ENCODE data around the gene ZNF839.
"Not testable (repeated sequence)": the region's sequence is repeated elsewhere in the genome, so short reads cannot be mapped to it uniquely, and the experiment has no call there.

The ZNF839 gene

DNA sequence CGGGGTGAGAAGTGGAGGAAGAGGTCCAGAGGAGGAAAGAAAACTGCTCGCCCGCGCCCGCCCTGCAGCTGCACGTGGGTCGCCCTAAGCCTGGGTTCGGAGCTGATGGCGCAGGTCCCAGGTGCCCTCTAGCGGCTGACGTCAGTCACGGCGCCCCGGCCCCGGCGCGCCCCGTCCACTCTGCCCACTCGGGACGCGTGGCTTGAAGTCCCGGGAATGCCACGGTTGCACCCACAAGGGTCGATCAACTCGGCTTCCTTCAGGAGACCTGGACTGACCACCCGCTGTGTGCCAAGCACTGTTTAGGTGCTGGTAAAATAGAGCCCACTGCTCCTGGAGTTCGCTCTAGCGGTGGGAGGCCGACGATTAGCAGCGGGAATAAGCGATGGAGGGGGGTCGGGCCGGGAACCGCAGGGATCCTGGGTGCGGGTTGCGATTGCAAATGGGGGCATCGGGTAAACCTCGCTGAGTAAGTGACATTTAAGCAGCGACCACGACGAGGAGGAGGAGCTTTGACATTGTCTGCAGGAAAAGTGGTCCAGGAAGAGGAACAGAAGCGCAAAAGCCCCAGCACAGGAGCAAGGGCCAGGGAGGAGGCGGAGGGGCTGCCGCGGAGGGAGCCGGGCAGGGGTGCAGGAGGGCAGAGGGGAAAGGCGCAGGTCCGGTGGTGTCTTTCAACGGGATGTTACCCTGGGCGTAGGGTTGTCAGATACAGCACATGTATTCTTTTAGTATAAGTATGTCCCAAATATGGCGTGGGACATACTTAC, 5.1 kb upstream of the ZNF839 start:
- DNase-seq: peak; percentile 90

DNA sequence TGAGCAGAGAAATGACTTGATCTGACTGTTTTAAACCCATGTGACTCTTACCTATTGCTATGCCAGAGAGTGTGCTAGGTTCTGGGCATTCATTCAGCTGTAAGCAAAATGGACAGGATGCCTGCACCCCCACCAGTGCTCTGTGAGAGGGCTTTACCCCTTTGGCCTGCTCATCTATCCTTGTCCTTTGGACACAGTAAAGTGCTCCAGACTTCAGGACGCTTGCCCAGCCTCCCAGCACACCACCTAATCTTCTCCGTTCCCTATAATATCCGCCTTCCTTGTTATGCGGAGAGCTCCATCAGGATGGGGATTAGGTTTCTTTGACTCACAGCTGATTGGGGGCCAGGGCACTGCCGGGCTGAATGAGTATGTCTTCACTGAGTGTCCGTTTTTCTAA, 4.4 kb upstream of the ZNF839 start:
- no peak for DNase-seq

DNA sequence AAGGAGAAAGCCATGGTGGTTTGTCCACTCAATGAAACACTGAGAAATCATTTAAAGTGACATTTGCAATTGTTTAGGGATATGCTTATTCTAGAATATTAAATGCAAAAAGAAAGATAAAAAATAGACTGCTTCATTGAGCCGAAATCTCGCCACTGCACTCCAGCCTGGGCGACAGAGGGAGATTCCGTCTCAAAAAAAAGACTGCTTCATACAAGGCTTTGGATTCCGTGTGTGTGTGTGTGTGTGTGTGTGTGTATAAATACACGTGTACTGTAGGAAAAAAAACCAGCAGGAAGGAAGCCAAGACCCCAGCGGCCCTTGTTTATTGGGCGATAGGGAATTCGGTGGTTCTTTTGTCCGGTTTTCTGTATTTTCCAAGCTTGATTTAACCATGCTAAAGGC, 3.2 kb upstream of the ZNF839 start:
- DNase-seq: peak; percentile 89

DNA sequence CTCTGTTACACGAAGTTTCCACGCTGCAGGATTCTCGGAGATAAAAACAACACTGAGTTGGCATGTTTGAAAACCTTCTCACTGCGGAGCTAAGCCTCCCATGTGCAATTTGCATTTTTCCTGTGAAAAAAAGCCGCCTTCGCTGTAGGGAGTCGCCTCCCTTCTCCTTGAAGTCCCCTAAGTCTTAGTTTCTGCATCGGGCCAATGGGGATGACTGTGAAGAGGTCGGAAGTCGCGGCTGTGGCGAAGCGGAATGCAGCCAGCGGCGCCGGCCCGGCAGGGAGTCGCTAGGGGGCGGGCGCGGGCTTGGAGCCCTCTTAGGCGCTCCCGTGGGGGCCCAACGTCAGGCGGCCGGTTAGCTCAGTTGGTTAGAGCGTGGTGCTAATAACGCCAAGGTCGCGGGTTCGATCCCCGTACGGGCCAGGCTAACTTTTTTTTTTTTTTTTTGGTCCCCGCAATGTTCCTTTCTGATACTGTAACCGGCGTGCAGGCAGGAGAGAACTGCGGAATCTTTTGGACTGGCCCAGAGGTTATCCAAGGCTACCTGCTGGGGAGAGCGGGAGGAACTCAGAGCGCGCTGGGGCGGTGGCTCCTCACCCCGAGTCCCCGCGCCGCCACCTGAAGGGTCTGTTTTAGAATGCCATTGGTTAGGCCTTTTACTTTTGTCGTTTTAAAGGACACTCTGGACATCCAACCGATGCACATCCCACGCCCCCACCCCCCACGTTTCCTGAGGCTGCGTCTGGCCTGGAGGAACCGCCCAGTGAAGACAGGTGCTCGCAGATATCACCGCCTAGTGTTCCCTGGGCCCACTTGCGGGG, 2.6 kb upstream of the ZNF839 start:
- DNase-seq: peak; percentile 97

DNA sequence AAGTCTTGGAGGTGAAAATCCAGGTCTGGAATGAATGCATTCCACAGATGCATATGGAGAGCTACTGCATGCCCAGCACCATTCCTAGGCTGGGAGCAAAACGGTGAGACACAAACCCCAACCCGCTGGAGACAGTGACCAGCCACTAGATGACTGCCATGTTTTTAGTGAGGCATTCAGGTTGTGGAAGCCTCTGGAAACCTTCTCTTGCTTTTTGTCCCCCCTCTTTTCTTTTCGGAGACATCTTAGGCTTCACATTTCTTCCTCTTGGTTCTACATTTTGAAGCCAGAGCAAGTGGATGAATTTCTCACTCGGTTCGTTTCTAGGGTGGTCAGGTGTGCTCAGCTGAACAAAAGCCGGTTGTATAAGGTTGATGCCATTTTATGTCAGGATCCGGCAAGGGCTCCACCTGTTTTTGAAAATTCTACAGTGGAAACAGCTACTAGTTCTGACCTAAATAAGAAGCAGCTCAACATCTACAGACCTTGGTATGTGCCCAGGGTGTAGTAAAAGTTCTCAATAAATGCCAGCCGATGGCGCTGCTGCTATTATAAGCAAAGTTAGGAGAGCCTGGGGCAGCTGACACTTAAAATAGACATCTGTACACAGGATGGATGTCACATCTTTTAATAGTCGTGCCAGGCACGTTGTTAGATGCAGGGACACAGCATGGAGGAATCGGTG, 1.8 kb upstream of the ZNF839 start:
- no peak for DNase-seq

DNA sequence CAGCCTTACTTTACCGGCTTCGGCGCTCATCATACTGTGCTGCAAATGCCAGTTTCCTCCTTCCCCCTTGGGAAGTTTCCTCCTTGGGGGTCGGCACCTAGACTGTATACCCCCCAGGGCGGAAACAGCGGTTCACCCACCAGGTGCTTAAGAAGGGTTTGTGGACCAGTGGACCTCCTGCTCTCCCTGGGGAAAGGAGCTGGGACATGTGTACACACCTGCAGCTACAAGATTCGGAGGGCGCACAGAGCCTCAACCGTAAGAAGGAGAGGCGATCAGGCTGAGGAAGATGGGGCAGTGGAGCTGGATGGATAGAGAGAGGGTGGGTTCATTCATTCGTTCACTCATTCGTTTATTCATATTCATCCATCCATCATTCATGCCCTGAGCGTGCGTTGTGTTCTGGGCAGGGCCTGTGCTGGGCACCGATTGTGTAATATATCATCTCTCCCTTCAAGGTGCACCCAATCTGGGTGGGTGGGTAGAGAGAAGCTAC, 717 bp upstream of the ZNF839 start:
- DNase-seq: no peak

DNA sequence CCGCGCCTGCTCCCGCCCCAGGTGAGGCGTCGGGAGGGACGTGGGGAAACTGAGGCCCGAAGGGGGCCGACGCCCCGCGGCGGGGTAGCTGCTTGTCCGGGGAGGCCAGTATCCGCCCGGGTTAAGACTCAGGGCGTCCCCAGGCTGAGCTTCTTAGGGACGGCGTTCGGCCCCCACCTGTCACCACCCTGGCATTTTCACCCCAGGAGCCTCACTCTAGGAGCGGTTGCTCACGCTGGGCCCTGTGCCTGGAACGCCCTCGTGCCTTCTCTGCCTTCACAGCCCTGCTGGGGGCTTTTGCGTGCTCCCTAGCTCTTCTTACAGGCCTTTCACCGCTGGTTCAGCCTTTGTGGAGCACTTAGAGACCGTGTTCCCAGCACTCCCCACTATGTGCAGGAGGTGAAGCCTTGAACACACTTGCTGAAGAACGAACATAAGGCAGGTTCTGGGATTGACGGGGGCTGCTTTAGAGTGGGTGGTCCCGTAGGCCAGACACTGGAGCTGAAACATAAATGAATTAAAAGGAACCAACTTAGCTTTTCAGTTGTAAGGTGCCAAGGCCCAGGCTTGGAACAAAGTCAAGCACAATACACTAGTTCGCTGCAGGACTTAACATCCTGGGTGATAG, 601 bp downstream of the ZNF839 start:
- no peak for DNase-seq

DNA sequence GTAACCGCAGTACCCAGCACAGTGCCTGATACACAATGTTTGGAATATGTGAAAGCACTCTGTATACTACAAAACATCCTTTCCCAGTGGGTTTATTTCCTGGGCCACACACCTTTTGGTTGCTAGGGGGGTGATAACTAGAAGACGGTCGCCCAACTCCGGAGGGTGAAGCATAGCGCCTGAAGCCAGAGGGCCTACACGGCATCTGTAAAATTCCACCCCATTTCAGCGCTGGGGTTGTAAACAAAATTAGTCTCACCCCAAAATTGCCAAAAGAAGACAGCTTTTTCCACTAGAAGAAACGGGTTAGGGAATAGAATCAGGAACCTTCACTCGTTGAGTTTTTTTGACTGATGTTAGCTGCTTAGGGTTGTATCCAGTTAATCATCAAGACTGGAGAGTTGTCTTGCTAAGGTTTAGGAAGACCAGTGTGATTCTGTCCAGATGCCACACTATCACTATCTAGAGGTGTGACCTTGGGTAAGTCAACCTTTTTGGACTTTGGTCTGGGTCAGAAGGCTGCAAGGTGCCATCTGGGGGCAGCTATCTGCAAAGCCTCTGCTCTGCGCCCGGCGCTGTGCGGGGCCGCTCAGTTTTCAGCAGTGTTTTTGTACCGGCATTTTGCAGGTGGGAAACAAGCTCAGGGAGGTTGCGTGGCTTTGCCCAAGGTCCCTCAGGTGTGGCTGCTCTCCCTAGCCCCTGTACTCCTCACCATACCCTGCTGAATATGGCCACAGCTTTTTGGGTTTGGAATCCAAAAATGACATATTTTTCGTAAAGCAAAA, 1.3 kb downstream of the ZNF839 start:
- DNase-seq: no peak

DNA sequence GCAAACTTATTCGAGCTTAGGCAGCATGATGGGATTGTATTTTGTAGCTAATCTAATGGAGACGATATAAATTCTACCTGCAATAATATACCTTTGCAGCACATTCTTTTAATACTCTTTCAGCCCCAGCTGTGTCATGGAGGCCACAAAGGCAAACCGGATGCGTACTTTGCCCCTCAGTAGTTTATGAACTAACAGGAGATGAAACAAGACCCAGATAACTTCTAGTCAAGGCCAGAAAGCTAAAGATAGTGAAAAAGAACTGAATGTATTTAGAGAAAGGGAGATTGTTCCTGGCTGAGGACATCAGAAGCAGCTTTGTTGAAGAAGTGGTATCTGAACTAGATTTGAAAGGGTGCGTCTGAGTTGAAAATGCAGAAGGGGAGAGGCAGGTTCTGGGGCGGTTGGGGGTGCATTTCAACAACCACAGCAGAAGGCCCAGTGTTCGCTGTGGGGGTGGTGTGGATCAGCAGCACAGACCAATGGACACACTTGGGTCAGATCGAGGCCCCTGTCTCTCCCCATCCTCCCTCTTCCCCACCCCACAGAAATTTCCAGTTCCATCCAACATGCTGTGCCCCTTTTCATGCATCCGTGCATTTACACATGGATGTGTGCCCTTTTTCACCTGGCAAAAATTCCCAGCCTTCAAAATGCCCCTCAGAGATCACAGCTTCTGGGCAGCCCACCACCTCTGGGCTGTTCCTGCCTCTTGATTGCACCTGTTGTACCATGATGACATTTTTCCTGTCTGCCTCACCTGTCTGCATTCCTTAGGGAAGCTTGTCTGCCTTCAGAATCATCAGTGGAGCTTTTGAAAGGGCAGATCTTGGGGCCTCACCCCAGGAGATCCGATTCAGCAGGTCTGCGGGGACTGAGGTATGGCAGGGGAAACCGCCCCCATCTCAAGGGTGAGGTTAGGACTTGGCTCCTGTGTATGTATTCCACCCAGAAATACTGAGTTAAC, 2.2 kb downstream of the ZNF839 start:
- DNase-seq: no peak

DNA sequence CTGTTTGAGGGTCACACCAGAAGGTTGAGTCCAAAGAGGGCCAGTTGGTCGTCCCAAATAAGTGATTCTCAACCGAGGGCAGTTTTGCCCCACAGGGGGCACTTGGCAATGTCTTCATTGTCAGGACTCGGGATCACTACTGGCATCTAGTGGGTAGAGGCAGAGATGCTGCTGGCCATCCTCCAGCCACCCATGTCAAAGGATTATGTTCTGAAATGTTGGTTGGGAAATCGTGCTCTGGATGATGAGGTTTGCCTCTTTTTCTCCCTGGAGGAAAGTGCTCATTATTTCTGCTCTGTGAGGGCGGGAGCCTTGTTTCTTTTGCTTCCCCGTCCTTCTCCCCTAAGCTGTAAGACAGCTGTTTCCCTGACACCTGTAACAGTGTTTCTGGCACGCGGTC, 3.6 kb downstream of the ZNF839 start:
- DNase-seq: no peak

DNA sequence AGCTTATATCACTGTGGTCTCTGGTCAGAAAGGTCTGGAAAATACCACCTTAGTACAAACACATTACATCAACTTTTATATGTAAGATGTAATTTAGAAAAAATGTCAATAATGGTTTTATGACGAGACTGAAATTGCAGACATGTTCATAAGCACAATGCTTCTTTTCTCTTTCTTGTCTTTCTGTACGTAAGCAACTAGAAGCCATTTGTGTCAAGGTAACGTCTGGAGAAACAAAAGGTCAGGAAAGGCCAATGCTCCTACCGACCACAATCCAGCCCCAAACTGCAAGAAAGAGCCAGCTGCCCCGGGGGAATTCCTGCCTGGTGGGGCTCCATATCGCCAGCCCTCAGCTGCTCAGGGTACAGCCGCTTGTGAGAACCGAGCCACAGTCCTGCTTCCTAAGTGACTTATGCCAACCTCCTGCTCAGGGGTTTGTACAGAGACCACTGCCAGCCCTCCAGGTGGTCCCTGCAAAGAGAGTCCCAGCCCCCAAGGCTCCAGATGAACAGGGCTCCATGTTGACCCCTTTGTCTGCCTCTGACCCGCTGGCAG, 6.3 kb downstream of the ZNF839 start:
- DNase-seq: no peak

DNA sequence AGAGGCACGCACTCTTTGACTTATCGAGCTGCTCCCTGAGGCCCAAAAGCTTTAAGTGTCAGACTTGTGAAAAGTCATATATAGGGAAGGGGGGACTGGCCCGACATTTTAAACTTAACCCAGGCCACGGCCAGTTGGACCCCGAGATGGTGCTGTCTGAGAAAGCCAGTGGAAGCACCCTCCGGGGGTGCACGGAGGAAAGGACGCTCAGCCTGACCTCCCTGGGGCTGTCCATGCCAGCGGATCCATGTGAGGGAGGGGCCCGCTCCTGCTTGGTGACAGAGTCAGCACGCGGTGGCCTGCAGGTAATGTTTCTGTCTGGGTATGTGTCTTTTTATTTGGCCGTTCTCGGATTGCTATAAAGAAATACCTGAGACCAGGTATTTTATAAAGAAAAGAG, 7.0 kb downstream of the ZNF839 start:
- DNase-seq: no peak

DNA sequence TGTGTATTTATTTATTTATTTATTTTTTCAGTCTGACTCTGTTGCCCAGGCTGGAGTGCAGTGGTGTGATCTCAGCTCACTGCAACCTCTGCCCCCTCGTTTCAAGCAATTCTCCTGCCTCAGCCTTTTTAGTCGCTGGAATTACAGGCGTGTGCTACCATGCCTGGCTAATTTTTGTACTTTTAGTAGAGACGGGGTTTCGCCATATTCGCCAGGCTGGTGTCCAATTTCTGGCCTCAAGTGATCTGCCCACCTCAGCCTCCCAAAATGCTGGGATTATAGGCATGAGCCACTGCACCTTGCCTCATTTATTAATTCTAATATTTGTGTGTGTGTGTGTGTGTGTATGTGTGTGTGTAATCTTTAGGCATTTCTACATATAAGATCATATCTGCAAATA, 9.8 kb downstream of the ZNF839 start:
- DNase-seq: not testable (repeated sequence)

DNA sequence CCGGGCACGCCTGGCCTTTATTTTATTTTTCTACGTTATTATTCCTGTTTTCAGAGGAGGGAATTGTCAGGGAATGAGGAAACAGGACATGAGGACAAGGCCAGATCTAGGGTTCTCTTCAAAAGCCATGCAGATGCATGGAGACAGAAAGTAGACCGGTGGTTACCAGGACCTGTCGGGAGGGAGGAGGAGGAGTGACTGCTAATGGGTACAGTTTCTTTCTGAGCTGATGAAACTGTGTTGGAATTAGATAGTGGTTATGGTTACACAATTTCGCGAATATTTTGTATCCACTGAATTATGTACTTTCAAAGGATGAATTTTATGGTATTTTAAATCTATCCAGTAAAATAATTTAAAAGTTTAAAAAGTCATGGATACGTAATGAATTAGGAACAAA, 11.3 kb downstream of the ZNF839 start:
- no peak for DNase-seq

DNA sequence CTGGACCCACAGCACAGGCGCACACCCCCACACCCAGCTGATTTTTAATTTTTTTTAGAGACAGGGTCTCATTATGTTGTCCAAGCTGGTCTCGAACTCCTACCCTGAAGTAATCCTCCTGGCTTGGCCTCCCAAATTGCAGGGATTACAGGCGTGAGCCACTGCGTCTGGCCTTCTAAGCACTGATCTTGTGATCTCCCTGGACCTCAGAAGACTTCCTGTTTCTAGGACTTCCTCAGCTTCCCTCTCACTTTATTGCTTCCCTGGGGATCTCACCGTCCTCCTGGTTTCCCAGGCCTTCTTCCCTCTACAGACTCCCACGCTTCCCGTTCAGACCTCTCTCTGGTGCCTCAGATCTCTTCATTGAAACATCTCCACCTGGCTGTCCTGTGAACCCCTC, 13.8 kb downstream of the ZNF839 start:
- no peak for DNase-seq

DNA sequence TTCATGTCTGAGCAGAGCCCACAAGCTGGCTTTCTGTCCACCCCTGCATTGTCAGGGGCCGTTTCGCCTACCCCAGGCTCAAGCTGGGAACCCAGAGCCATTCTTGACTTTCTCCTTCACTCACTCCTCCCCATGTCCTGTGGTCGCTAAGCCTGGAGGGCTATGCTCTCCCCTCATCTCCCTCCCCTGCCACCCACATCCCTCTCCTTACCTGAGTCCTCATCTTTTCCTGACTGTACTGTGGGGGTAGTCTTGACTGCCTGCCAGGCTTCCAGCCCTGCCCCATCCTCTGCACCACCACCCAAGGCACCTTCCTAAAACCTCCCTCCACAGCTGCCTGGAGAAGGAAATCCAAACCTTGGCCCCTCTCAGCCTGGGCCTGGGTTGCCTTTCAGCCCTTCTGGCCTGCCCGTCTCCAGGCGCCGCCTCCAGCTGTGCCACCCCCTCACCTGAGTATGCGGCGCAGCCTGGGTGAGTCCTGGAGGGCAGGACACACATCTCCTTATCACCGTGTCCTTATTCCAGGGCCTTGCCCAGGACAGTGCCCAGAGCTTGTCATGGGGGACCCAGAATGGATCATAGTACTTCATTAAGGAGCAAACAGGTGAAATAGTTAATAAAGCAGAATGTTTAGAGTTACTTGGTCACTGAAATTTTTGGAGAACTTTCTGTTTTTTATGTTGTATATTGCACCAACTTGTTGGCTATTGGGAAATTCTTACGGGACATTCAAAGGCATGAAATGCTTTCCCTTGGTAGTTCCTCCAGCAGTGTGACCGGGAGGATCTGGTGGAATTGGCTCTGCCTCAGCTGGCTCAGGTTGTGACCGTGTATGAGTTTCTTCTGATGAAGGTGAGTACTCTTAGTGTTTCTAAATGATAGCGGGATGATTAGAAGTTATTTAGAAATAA, 14.5 kb downstream of the ZNF839 start:
- no peak for DNase-seq

DNA sequence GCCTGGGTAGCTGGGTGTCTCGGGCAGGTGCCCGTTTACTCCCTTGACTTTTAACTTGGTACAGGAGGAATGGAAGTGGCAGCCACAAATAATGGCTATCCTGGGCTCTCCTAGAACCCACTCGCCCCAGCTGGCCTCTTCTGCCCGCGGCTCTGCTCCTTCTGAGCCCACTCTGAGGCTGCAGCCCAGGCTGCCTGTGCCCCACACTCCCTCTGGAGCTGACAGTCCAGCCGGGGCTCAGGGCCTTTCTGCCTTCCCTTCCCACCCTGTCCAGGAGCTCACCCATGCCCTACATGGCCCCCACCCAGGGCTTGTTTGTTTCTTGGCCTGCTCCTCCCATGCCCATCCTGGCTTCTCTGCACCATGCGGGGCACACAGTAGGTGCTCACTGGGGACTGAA, 15.6 kb downstream of the ZNF839 start:
- DNase-seq: no peak

DNA sequence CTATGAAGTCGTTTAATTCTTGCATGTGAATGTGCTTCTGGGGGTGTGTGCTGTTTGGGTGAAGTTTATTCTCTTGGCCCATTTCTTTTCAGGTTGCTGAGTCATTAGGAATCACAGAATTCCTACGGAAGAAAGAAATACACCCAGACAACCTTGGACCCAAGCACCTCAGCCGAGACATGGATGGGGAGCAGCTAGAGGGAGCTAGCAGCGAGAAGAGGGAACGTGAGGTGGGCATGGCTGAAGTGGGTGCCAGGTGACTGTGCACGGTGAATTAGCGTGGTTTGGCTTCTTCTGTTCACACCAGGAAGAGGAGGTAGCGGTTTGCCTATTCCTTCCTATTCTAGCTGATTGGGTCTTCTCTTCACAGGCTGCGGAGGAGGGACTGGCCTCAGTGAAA, 19.2 kb downstream of the ZNF839 start:
- DNase-seq: no peak

DNA sequence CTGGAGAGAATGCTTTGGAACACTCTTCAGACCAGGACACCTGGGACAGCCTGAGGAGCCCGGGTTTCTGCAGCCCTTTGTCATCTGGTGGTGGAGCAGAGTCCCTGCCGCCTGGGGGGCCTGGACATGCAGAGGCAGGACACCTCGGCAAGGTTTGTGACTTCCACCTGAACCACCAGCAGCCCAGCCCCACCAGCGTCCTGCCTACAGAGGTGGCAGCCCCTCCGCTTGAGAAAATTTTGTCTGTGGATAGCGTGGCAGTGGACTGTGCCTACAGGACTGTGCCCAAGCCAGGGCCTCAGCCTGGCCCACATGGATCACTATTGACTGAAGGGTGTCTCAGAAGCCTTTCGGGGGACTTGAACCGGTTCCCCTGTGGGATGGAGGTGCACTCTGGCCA, 22.0 kb downstream of the ZNF839 start:
- DNase-seq: no peak

DNA sequence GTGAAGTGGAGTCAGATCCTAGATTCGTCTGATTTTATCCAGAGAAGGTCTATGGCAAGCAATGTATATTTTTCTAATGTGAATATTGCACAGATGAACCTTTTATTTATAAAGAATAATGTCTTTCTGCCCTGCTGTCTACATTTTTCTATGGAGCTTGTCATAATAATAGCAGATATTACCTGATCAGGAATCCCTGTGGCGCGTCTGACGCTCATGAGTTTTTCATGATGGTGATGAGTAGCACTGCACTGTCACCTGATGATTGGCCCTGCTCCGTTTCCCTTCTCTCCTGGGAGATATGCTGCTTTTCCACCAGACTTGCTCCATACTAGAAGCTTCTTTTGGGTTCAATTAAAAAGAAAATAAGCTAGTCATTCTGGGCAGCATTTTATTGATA, 22.7 kb downstream of the ZNF839 start:
- DNase-seq: no peak
